Measurements from ENCODE around the gene TMEM156.
"Not testable (repeated sequence)": the region's sequence is repeated elsewhere in the genome, so short reads cannot be mapped to it uniquely, and the experiment has no call there.

Gene TMEM156

DNA sequence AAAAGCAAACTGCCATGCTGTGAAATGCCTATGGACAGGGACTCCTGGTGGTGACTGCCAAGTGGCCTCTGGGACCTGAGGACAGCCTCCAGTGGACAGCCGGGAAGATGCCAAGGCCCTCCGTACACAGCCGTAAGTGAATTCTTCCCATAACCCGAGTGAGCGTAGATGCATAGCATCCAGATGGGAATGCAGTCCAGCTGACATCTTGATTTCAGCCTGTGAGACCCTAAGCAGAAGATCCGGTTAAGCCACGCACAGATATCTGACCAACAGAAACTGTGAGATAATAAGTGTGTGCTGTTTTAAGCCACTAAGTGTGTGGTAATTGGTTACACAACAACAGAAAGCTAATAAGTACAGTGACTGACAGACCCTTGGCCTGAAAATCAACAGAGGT lies 55.9 kb downstream of the TMEM156 start:
- no peak overlapping the region for H3K27ac ChIP-seq (ENCODE audit: low read length)
- no peaks in the 10 kb centered on the region for H3K4me1 ChIP-seq (ENCODE audit: control insufficient read depth in 1 of 2, insufficient read depth in 2 of 2, low read length in 2 of 2)
- H3K27me3 ChIP-seq (ENCODE audit: low read depth, low read length): no peaks in the 10 kb centered on the region
- H3K36me3 ChIP-seq (ENCODE audit: control insufficient read depth in 1 of 2, insufficient read depth in 2 of 2, low read length in 2 of 2): no peaks in the 10 kb centered on the region
- H3K9me3 ChIP-seq (ENCODE audit: control insufficient read depth in 1 of 2, low read length in 2 of 2): no peaks in the 10 kb centered on the region
- no peak overlapping the region for H3K4me3 ChIP-seq (ENCODE audit: low read depth in 1 of 2, low read length in 2 of 2)

DNA sequence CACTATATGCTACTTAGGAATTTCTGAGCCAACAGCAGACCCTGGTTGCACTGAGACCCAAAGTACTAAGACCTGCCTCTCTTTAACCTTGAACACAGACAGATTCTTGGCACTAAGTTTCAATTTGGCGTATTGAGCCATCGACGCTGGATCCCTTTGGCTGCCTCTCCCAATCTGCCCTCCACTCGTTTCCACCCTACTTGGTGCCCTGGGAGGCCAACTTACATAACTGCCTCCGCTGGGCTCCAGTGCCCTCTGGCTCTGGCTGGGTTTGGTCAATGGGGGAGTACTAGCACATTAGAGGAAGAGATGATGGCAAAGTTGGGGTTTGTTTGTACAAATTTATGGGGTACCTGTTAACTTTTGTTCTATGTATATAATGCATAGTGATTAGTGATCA lies 63.5 kb downstream of the TMEM156 start:
- no peaks in the 10 kb centered on the region for H3K9me3 ChIP-seq (ENCODE audit: control insufficient read depth in 1 of 2, low read length in 2 of 2)
- H3K36me3 ChIP-seq (ENCODE audit: control insufficient read depth in 1 of 2, insufficient read depth in 2 of 2, low read length in 2 of 2): no peaks in the 10 kb centered on the region
- H3K27ac ChIP-seq (ENCODE audit: low read length): no peak overlapping the region
- no peaks in the 10 kb centered on the region for H3K27me3 ChIP-seq (ENCODE audit: low read depth, low read length)
- H3K4me3 ChIP-seq (ENCODE audit: low read depth in 1 of 2, low read length in 2 of 2): no peak overlapping the region
- no peaks in the 10 kb centered on the region for H3K4me1 ChIP-seq (ENCODE audit: control insufficient read depth in 1 of 2, insufficient read depth in 2 of 2, low read length in 2 of 2)

- no peaks in the 10 kb centered on the region for H3K36me3 ChIP-seq (ENCODE audit: control insufficient read depth in 1 of 2, insufficient read depth in 2 of 2, low read length in 2 of 2)
- H3K27ac ChIP-seq (ENCODE audit: low read length): peak overlapping the region; percentile 15
- no peak overlapping the region for H3K4me3 ChIP-seq (ENCODE audit: low read depth in 1 of 2, low read length in 2 of 2)
- no peaks in the 10 kb centered on the region for H3K27me3 ChIP-seq (ENCODE audit: low read depth, low read length)
- no peaks in the 10 kb centered on the region for H3K9me3 ChIP-seq (ENCODE audit: control insufficient read depth in 1 of 2, low read length in 2 of 2)
- H3K4me1 ChIP-seq (ENCODE audit: control insufficient read depth in 1 of 2, insufficient read depth in 2 of 2, low read length in 2 of 2): no peaks in the 10 kb centered on the region
Observed at GRCh38 chr4:38967260-38968095, 64.7 kb downstream of the TMEM156 start.

DNA sequence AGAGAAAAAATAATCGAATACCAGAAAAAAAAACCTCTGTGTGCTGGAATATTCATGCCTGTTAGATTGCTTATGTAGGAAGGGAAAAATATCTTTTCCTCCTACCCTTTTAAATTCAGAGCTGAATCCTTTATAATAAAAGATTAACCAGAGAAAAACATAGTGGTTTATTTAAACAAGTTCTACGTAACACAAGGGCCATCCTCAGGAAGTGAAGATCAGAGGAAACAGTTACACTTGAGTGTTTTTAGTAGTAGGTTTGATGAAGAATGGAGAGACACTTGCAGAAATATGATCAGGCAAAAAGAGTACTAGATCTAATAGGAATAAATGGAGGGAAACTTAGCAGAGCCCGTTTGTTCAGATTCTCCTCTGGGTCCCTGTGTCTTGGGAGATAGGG lies 66.3 kb downstream of the TMEM156 start:
- H3K36me3 ChIP-seq (ENCODE audit: control insufficient read depth in 1 of 2, insufficient read depth in 2 of 2, low read length in 2 of 2): no peaks in the 10 kb centered on the region
- H3K4me1 ChIP-seq (ENCODE audit: control insufficient read depth in 1 of 2, insufficient read depth in 2 of 2, low read length in 2 of 2): no peaks in the 10 kb centered on the region
- no peaks in the 10 kb centered on the region for H3K9me3 ChIP-seq (ENCODE audit: control insufficient read depth in 1 of 2, low read length in 2 of 2)
- H3K27ac ChIP-seq (ENCODE audit: low read length): no peak overlapping the region
- H3K27me3 ChIP-seq (ENCODE audit: low read depth, low read length): no peaks in the 10 kb centered on the region
- no peak overlapping the region for H3K4me3 ChIP-seq (ENCODE audit: low read depth in 1 of 2, low read length in 2 of 2)

GRCh38 chr4:38964942-38965775 lies 67.0 kb downstream of the TMEM156 start:
- no peaks in the 10 kb centered on the region for H3K9me3 ChIP-seq (ENCODE audit: control insufficient read depth in 1 of 2, low read length in 2 of 2)
- H3K36me3 ChIP-seq (ENCODE audit: control insufficient read depth in 1 of 2, insufficient read depth in 2 of 2, low read length in 2 of 2): no peaks in the 10 kb centered on the region
- no peaks in the 10 kb centered on the region for H3K4me1 ChIP-seq (ENCODE audit: control insufficient read depth in 1 of 2, insufficient read depth in 2 of 2, low read length in 2 of 2)
- no peak overlapping the region for H3K27ac ChIP-seq (ENCODE audit: low read length)
- H3K4me3 ChIP-seq (ENCODE audit: low read depth in 1 of 2, low read length in 2 of 2): no peak overlapping the region
- no peaks in the 10 kb centered on the region for H3K27me3 ChIP-seq (ENCODE audit: low read depth, low read length)

DNA sequence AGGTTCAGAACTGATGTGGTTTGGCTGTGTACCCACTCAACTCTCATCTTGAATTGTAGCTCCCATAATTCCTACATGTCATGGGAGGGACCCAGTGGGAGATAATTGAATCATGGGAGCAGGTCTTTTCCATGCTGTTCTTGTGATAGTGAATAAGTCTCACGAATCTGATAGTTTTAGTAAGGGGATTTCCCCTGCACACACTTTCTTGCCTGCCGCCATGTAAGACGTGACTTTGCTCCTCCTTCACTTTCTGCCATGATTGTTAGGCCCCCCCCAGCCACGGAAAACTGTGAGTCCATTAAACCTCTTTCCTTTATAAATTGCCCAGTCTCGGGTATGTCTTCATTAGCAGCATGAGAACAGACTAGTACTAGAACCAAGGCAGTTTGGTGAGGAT lies 73.0 kb downstream of the TMEM156 start:
- not testable (repeated sequence) for H3K27me3 ChIP-seq (ENCODE audit: low read depth, low read length); H3K36me3 ChIP-seq (ENCODE audit: control insufficient read depth in 1 of 2, insufficient read depth in 2 of 2, low read length in 2 of 2); H3K4me1 ChIP-seq (ENCODE audit: control insufficient read depth in 1 of 2, insufficient read depth in 2 of 2, low read length in 2 of 2); H3K27ac ChIP-seq (ENCODE audit: low read length); H3K4me3 ChIP-seq (ENCODE audit: low read depth in 1 of 2, low read length in 2 of 2); H3K9me3 ChIP-seq (ENCODE audit: control insufficient read depth in 1 of 2, low read length in 2 of 2)

GRCh38 chr4:38958453-38959190 lies 73.6 kb downstream of the TMEM156 start:
- H3K4me1 ChIP-seq (ENCODE audit: control insufficient read depth in 1 of 2, insufficient read depth in 2 of 2, low read length in 2 of 2): peaks cover 0 to 4% of the 10 kb centered on the region in 2 donors
- H3K4me3 ChIP-seq (ENCODE audit: low read depth in 1 of 2, low read length in 2 of 2): no peak overlapping the region
- peak overlapping the region; percentile 52 for H3K27ac ChIP-seq (ENCODE audit: low read length)
- H3K9me3 ChIP-seq (ENCODE audit: control insufficient read depth in 1 of 2, low read length in 2 of 2): no peaks in the 10 kb centered on the region
- no peaks in the 10 kb centered on the region for H3K36me3 ChIP-seq (ENCODE audit: control insufficient read depth in 1 of 2, insufficient read depth in 2 of 2, low read length in 2 of 2)
- no peaks in the 10 kb centered on the region for H3K27me3 ChIP-seq (ENCODE audit: low read depth, low read length)

DNA sequence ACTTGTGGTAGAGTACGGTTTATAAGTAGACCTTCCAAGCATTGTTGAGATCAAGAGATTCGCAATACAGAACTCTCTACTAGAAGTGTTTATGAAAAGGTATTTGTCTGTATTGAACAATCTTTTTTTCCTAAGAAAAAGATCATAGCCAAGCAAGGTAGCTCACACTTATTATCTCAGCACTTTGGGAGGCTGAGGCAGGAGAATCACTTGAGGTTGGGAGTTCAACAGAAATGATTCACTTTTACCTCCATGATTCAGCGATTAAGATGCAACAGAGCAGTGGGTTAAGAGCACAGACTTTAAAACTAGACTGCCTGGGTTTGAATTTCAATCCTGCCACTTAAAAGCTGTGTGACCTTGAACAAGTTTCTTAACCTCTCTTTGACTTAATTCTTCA lies 74.3 kb downstream of the TMEM156 start:
- Histone ChIP-seq H3K27ac (ENCODE audit: low read length) (no peak overlapping the region), H3K27me3 (ENCODE audit: low read depth, low read length) (no peaks in the 10 kb centered on the region), H3K36me3 (ENCODE audit: control insufficient read depth in 1 of 2, insufficient read depth in 2 of 2, low read length in 2 of 2) (no peaks in the 10 kb centered on the region), H3K4me3 (ENCODE audit: low read depth in 1 of 2, low read length in 2 of 2) (no peak overlapping the region), H3K4me1 (ENCODE audit: control insufficient read depth in 1 of 2, insufficient read depth in 2 of 2, low read length in 2 of 2) (peaks cover 0 to 4% of the 10 kb centered on the region in 2 donors), H3K9me3 (ENCODE audit: control insufficient read depth in 1 of 2, low read length in 2 of 2) (no peaks in the 10 kb centered on the region)

DNA sequence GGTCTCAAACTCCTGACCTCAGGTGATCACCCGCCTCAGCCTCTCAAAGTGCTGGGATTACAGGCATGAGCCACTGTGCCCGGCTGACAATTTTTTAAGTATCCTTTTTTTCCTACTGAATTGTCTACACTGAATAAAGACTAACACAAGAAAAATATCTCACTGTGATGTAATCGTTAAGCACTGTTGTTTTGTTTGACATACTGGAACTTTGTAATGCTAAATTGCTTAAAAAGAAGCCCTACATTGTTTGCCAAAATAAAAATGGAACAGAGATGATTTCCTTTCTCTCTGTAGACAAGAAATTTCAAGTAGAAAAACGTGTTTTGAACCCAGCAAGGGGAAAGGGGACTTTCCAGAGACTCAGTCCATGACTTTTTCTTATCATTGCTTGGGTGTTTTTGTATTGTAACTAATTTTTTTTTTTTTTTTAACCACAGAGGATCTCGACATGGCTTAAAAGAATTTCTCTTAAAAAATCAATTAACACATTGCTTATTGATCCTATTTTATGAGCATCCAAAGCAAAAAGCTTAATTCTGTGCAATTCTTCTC lies 74.9 kb downstream of the TMEM156 start:
- Histone ChIP-seq H3K4me3 (ENCODE audit: low read depth in 1 of 2, low read length in 2 of 2) (no peak overlapping the region), H3K4me1 (ENCODE audit: control insufficient read depth in 1 of 2, insufficient read depth in 2 of 2, low read length in 2 of 2) (peaks cover 0 to 4% of the 10 kb centered on the region in 2 donors), H3K9me3 (ENCODE audit: control insufficient read depth in 1 of 2, low read length in 2 of 2) (no peaks in the 10 kb centered on the region), H3K27me3 (ENCODE audit: low read depth, low read length) (no peaks in the 10 kb centered on the region), H3K36me3 (ENCODE audit: control insufficient read depth in 1 of 2, insufficient read depth in 2 of 2, low read length in 2 of 2) (no peaks in the 10 kb centered on the region), H3K27ac (ENCODE audit: low read length) (no peak overlapping the region)

GRCh38 chr4:38955957-38956356 lies 76.3 kb downstream of the TMEM156 start:
- Histone ChIP-seq H3K4me3 (ENCODE audit: low read depth in 1 of 2, low read length in 2 of 2) (no peak overlapping the region), H3K9me3 (ENCODE audit: control insufficient read depth in 1 of 2, low read length in 2 of 2) (no peaks in the 10 kb centered on the region), H3K27me3 (ENCODE audit: low read depth, low read length) (no peaks in the 10 kb centered on the region), H3K4me1 (ENCODE audit: control insufficient read depth in 1 of 2, insufficient read depth in 2 of 2, low read length in 2 of 2) (peaks cover 0 to 4% of the 10 kb centered on the region in 2 donors), H3K27ac (ENCODE audit: low read length) (no peak overlapping the region), H3K36me3 (ENCODE audit: control insufficient read depth in 1 of 2, insufficient read depth in 2 of 2, low read length in 2 of 2) (no peaks in the 10 kb centered on the region)

GRCh38 chr4:38954727-38955126 lies 77.5 kb downstream of the TMEM156 start:
- H3K27me3 ChIP-seq (ENCODE audit: low read depth, low read length): no peaks in the 10 kb centered on the region
- H3K27ac ChIP-seq (ENCODE audit: low read length): no peak overlapping the region
- peaks cover 4 to 7% of the 10 kb centered on the region in 2 donors for H3K4me1 ChIP-seq (ENCODE audit: control insufficient read depth in 1 of 2, insufficient read depth in 2 of 2, low read length in 2 of 2)
- H3K4me3 ChIP-seq (ENCODE audit: low read depth in 1 of 2, low read length in 2 of 2): no peak overlapping the region
- H3K9me3 ChIP-seq (ENCODE audit: control insufficient read depth in 1 of 2, low read length in 2 of 2): no peaks in the 10 kb centered on the region
- H3K36me3 ChIP-seq (ENCODE audit: control insufficient read depth in 1 of 2, insufficient read depth in 2 of 2, low read length in 2 of 2): no peaks in the 10 kb centered on the region
